GM18951 (cell line): Measurements from ENCODE around the gene RNU6-9.
"Not testable (repeated sequence)": the region's sequence is repeated elsewhere in the genome, so short reads cannot be mapped to it uniquely, and the experiment has no call there.

ENCODE experiments used
- POLR2A ChIP-seq: IDR thresholded peaks from 4 replicates; pipeline ENCODE4 v1.6.1; 2011; ENCODE audit warnings: mild to moderate bottlenecking; ENCODE audit not compliant: insufficient read length, insufficient read depth; ENCODE audit errors: extremely low read depth
- in situ Hi-C: fragments of 300-500 bp; cut with MboI; formaldehyde crosslinking; loops from one replicate; pipeline ENCODE4 v1.12.0; 2022; ENCODE audit warnings: low sequenced_read_pairs, mixed read lengths, inconsistent platforms; ENCODE audit not compliant: unreplicated experiment

The RNU6-9 gene

GRCh38 chr19:876780-877314 is 16.4 kb upstream of the RNU6-9 start:
- TF ChIP-seq POLR2A = no peak
- in situ Hi-C loops = no loop called here

DNA sequence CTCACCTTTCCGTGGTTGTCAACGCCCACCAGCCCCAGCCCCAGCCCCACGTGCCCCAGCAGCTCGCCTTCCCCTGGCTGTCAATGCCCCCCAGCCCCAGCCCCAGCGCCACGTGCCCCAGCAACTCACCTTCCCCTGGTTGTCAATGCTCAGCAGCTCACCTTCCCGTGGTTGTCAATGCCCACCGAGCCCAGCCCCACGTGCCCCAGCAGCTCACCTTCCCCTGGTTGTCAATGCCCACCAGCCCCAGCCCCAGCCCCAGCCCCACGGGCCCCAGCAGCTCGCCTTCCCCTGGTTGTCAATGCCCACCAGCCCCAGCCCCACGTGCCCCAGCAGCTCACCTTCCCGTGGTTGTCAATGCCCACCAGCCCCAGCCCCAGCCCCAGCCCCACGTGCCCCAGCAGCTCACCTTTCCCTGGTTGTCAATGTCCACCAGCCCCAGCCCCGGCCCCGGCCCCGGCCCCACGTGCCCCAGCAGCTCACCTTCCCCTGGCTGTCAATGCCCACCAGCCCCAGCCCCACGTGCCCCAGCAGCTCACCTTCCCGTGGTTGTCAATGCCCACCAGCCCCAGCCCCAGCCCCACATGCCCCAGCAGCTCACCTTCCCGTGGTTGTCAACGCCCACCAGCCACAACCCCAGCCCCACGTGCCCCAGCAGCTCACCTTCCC is 15.2 kb upstream of the RNU6-9 start:
- in situ Hi-C loops = not testable (repeated sequence)

DNA sequence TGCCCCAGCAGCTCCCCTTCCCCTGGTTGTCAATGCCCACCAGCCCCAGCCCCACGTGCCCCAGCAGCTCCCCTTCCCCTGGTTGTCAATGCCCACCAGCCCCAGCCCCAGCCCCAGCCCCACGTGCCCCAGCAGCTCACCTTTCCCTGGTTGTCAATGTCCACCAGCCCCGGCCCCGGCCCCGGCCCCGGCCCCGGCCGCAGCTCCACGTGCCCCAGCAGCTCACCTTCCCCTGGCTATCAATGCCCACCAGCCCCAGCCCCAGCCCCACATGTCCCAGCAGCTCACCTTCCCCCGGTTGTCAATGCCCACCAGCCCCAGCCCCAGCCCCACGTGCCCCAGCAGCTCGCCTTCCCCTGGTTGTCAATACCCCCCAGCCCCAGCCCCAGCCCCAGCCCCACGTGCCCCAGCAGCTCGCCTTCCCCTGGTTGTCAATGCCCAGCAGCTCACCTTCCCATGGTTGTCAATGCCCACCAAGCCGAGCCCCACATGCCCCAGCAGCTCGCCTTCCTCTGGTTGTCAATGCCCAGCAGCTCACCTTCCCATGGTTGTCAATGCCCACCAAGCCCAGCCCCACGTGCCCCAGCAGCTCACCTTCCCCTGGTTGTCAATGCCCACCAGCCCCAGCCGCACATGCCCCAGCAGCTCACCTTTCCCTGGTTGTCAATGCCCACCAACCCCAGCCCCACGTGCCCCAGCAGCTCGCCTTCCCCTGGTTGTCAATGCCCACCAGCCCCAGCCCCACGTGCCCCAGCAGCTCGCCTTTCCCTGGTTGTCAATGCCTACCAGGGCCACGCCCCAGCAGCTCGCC is 14.3 kb upstream of the RNU6-9 start:
- in situ Hi-C loops = not testable (repeated sequence)

GRCh38 chr19:879711-880438 is 13.4 kb upstream of the RNU6-9 start:
- in situ Hi-C loops = no loop called here
- no peak for TF ChIP-seq POLR2A

GRCh38 chr19:881385-882071 is 11.8 kb upstream of the RNU6-9 start:
- in situ Hi-C loops = no loop called here
- no peak for TF ChIP-seq POLR2A

DNA sequence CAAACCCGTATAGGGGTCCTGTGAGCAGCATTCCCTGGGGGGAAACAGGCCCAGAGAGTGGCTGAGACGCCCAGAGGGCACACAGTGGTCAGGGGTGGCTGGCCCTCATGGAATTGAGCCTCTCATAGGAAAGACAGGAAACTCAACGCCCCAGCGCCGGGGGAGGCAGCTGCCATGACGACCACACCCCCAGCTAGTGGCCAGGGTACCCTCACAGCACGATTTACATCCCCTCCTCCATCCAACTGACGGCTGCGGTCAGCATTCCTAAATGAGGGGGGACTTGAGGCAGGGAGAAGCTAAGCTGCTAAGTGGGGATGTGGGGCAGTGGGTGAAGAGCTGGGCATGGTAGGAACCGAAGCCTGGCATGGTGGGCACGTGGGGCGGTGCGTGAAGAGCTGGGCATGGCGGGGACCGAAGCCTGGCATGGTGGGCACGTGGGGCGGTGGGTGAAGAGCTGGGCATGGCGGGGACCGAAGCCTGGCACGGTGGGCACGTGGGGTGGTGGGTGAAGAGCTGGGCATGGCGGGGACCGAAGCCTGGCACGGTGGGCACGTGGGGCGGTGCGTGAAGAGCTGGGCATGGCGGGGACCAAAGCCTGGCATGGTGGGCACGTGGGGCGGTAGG is 10.3 kb upstream of the RNU6-9 start:
- in situ Hi-C loops = no loop called here
- TF ChIP-seq POLR2A = no peak

GRCh38 chr19:883661-884211 is 9.5 kb upstream of the RNU6-9 start:
- in situ Hi-C loops = no loop called here
- no peak for TF ChIP-seq POLR2A

GRCh38 chr19:884420-885211 is 8.7 kb upstream of the RNU6-9 start:
- TF ChIP-seq POLR2A = no peak
- in situ Hi-C loops = no loop called here

DNA sequence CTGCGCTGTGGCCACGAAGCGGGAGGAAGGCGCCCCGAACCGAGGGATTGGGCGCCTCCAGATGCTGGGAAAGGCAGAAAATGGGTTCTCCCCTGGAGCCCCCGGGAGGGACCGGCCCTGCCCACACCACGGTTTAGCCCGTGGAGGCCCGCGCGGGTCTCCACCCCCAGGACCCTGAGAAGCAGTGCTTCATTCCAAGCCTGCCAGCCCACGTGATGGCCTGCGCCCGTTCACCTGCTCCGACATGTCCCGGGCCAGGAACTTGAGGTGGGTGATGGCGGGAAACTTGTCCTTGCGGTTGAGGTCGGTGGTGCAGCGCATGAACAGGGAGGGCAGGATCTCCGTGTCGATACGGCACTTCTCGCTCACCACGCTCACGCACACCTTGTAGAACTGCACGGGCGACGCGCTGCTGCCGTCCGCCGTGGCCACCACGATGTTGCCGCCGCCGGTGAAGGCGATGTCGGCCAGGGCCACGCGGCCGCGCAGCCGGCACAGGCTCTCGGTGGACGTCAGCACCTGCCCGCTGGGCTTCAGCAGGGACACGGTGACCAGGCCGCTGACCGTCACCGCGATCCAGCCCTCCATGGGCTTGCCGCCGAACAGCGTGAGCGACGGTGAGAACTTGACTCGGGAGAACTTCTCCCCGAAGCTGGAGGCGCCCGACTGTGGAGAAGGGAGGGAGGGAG is 7.6 kb upstream of the RNU6-9 start:
- no peak for TF ChIP-seq POLR2A
- in situ Hi-C loops = no loop called here

DNA sequence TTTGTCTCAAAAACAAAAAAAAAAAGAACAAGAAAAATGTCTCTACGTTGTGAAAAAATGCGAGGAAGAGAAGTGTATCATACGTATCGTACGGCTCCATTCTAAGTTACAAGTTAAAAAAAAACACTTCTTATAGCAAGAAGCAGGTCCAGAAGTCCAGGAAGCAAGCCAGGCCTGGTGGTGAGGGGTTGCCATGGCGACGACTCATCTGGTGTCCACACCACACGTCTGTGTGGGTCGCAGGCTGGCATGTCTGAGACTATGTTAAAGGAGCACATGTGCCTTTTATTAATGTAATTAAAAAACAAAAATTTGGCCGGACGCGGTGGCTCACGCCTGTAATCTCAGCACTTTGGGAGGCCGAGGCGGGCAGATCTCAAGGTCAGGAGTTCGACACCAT is 6.2 kb upstream of the RNU6-9 start:
- TF ChIP-seq POLR2A = no peak
- in situ Hi-C loops = no loop called here

DNA sequence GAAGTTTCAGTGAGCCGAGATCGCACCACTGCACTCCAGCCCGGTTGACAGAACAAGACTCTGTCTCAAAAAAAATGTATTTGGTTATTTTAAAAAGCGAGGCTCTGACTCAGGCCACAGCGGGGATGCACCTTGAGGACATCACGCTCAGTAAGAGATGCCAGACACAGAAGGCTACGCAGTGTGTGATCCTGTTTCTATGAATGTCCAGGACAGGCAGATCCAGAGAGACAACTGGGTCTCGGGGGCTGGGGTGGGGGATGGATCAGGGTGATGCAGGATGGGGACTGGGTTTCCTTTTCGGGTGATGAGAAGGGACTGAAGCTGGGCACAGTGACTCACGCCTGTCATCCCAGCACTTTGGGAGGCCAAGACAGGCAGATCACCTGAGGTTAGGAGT is 5.7 kb upstream of the RNU6-9 start:
- in situ Hi-C loops = no loop called here
- TF ChIP-seq POLR2A = no peak
